GM19452 (cell line): ENCODE data around the gene BEGAIN.

Experiments used
- ATAC-seq: cut with Tn5 transposase; IDR thresholded peaks from one replicate; pipeline ENCODE4 v1.9.1; 2021; ENCODE audit not compliant: unreplicated experiment

Gene BEGAIN

GRCh38 chr14:100539766-100540140 lies 47.5 kb downstream of the BEGAIN start:
- no peak for ATAC-seq

DNA sequence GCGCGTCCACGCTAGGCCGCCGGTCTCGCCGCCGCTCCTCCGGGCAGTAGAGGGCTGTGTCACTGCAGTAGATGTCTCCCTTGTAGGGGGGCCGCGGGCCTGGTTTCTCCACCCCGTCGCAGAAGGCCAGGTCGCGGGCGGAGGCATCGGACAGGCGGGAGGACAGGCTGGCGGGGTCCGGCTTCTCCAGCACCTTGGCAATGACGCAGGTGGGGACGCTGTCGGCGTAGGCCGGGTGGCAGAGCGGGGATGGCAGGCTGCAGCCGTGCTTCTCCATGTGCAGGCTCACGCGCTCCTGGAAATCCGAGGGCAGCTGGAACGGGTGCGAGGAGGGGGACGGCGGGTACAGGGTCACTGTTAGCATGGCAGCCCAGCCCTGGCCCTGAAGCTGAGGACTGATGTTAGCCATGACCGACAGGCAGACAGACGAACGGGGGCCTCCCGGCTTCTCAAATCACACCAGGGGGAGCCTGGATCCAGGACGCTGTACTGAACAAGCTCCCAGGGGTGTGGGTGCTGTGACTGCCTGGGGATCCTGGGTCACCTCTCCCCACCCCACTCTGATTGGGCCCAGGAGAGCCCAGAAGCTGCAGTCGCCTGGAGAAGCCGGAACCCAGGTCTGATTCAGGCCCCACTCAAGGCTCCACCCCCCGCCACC lies 48.1 kb downstream of the BEGAIN start:
- ATAC-seq = no peak

DNA sequence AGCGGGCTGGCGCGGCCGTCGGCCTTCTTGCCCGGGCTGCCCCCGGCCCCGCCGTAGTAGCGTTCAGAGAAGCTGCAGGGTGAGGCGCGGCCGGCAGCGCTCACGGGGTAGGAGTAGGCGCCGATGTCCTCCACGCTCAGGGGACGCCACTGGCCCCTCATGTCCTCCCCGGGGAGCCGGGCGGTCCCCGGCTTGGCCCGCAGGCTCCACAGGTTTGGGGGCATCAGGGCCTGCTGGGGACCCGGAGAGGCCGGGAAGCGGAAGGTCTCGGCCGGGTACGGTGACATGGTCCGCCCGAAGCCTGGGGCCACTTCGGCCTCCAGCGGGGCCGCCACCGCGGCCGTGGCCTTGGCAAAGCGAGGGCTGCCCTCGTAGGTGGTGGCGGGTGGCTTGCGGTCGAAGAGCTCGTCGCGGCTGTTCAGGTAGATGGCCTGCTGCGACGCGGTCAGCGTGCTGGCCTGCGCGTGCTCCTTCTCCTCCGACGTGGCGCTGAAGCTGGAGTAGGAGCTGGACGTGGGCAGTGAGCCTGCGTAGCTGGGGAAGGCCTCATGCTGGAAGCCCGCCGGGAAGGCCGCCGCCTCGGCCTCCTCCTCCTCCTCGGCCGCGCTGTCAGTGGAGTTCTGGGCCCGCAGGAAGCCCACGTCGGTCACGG lies 48.7 kb downstream of the BEGAIN start:
- no peak for ATAC-seq

- ATAC-seq = no peak
Observed at GRCh38 chr14:100537446-100538350, 49.5 kb downstream of the BEGAIN start.

DNA sequence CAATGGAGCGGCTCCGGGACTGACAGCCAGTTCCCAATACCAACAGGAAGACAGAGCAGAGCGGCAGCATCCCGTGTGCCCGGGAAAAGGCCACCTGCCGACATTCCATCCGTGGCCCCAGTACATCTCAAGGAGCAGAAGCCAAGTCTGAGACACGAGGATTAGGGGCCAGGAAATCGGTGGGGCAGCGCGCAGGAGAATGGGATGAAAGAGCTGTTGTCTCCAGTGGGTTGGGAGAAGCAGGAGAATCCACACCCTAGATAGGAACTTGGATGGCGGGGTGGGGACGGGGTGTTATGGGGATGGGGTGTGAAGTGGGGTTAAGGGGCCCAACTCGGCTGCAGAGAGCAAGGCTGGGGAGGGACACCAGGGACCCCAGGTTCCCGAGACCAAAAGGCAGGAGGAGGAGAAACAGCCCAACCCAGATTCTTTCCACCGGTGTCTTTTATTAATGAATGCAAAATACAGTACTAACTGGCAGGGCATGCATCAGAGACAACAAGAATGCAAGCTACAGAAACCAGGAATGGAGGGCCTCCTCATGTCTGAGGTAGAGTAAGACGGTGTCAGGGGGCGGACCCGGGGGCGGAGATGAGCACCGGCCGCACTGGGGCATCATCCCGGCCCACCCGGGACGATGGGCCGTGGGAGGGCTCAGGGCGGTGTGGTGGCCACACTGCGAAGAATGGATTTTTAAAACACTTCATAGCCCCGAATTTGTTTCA lies 50.3 kb downstream of the BEGAIN start:
- no peak for ATAC-seq

DNA sequence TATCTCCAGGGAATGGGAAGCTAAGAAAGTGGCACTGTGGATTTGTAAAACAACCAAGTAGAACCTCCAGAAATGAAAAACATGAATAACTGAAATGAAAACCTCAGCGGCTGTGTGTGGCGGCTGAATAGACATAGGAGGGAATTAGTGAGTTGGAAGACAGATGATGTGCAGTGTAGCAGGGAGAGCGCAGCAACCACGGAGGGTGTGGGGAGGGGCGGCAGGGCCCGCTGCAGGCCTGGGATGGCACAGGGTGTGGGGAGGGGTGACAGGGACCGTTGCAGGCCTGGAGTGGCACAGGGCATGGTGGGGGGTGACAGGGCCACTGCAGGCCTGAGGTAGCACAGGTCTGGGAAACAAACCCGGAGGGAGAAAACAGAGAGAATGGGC lies 51.1 kb downstream of the BEGAIN start:
- no peak for ATAC-seq

DNA sequence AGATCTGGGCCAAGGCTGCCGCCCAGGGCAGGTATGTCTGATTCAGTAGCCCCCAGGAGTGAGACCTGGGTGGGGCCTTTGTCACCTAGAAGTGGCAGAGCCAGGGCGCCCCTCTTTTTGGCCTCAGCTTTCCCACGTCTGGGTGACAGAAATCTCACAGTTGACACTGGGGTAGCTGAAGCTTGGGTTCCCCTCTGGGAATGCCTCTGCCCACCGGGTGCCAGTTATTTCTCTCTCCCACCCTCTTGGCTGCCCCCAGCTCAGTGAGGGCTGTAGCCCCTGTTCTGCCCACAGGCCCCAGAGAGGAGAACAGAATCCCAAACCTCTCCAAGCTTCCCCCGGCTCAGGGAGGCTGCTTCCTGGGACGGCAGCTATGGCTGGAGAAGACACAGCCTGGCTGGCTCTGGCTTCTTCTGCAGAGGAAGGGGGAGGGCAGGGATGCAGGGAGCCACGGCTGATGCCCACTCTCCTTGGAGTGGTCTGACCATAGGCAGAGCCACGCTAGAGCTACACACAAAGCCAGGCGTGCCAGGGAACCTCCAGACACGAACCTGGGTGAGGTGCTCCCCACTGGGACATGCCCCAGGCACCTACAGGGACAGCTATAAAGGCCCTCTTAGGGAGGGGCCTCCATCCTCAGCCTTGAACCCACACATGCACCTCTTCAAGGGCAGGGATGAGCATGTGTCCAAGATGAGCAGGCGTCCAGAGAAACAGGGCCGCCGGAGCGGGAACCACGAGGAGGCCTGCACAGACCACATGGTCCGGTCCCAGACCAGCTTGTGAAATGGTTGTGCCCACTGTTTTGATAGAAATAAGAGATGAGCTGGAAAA lies 51.7 kb downstream of the BEGAIN start:
- no peak for ATAC-seq

GRCh38 chr14:100534528-100535286 lies 52.5 kb downstream of the BEGAIN start:
- no peak for ATAC-seq

DNA sequence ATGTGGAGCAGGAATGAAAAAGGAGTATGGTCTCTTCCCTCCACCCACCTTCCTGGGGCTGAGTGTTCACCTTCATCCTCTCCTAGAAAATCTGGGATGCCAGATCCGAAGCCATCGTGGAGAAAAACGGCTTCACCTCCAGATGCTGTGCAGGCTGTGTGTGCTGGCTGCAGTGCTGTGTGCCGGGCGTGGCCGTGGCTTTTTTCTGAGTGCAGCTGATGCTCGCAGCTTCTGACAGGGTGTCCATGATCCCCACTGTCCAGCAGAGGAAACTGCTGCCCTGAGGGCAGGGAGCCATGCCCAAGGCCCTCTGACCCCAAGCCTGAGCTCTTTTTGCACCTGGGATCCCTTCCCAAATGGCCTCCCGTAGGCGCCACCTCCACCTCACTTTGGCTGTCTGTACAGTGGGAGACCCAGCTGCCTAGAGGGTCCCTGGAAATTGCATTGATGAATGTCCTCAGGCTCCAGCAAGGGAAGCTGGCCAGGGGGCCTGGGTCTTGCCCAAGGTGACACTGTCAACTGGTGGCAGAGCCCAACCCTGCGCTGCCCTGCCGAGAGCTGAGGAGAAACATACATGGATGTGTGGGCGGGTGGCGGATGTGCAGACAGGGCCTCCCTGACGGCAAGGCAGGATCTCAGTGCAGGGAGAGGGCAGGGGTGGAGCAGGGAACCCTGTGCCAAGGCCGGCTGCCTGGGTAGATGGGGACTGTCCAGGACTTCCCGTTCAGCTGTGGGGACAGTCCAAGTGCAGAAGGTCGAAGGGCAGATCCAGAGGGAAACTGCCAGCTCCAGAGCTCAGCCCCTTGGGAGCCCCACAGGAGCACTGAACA lies 53.3 kb downstream of the BEGAIN start:
- no peak for ATAC-seq

DNA sequence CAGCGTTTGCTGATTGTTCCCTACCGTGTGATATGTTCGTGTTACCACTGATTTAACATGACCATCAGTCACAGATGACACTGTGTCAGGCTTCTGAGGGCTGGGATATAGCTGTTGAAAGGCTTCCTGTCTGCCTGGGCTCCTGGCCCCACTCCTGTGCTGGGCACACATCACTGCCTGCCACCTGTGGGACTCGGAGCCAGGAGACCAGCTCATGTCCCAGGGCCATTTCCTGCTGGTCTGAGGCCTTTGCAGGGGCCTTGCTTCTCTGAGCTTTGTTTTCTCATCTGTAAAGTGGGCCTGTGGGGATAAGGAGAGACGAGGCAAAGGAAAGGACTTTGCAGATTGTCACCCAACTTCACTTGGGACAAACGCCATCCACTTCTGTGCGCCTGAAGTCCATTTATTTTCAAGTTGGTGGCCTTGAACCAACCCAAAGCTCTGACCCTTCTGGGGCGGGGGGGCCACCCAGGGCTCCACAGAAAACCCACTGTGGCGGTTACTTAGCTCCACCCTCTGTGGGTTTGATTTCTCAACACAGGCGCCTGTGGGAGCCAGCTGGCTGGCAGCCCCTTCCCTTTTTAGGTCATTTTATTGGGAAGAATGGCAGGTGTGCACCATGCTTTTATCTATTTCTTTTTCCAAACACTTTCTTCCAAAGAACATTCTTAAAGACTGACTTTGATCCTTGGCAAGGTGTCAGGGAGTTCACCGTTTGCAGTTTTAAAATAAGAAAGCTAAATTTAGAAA lies 54.1 kb downstream of the BEGAIN start:
- ATAC-seq = no peak

GRCh38 chr14:100532154-100532861 lies 54.9 kb downstream of the BEGAIN start:
- no peak for ATAC-seq

DNA sequence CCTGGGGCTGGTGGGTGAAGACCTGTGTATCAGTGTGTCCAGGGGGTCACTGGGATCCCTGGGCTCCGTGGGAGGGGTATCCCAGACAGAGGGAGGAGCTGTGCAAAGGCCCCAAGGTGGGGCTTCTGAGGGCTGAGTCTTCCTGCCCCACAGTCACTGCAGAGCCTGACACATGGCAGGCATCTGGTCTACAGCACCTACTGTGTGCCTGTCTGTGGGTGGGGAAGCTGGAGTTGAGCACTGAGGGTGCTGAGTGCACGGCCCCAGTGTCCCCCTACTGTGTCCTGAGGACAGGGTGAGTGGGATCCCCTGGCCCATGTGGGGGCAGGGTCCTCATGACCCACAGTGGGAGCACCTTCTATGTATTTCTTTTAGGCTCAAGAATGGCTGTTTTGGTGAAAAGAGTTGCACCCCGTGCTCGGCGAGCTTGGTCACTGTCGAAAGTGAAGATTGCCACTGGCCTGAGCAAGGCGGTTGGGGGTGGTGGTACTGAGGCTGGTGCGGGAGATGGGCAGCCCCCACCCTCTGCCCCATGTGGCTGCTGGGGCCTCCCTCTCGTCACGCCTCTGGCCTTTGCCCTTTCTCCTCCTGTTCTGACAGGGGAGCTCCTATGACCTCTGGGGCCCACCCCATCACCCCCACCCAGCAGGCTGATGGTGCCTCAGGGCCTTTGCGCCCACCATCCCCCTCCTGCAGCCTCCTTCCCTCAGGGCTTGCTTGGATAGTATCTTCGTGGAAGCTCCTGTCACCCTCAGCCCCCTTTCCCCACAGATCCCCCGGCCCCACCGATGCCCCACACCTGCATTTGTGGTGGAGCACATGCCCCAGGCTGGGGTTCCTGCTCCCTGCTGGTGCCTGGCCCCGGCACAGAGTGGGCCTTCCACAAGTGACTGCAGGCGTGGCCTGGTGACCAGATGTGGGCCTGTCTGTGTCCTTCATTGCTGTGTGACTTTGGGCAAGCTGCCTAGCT lies 55.8 kb downstream of the BEGAIN start:
- ATAC-seq = no peak

GRCh38 chr14:100530270-100531072 lies 56.7 kb downstream of the BEGAIN start:
- ATAC-seq = no peak

DNA sequence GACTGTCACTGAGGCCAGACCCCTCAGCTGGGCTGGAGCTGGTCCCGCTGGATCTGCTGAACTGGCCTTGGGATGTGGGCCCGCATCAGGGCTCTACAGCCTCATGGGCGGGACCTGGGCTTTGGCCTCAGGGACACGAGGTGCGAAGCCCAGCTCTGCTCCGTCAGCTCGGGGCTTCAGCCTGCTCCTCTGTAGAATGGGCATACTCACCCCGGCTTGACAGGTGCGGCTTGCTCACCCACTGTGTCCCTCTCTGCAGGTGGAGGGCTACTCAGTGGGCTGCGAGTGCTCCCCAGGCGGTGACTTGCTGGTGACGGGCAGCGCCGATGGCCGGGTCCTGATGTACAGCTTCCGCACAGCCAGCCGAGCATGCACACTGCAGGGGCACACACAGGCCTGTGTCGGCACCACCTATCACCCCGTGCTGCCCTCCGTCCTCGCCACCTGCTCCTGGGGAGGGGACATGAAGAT lies 57.6 kb downstream of the BEGAIN start:
- ATAC-seq = no peak

GRCh38 chr14:100528962-100529560 lies 58.2 kb downstream of the BEGAIN start:
- ATAC-seq = no peak
